Liver (tissue), 9 donors: ENCODE measurements around the gene NAA80. TPM values are rescaled to one million over a fixed set of nuclear protein-coding genes. Genes with fewer than 3 reads are reported as not detected.

Source experiments
- DNase-seq: peaks from one replicate; pipeline ENCODE4 v3.0.0-alpha.2; 2017; ENCODE audit warnings: low spot score
- H3K27ac ChIP-seq, 2 donors: one replicate each; pipeline ENCODE4 v1.7.0; 2013; ENCODE audit warnings: inconsistent platforms in 2 of 2, low read length in 2 of 2, control low read depth in 1 of 2, low read depth in 1 of 2, mild to moderate bottlenecking in 1 of 2
- H3K27me3 ChIP-seq, 4 donors: one replicate each; pipeline versions ENCODE4 v1.6.1 to v1.7.0; 2013; ENCODE audit warnings: low read length in 3 of 4, inconsistent platforms in 1 of 4, mild to moderate bottlenecking in 1 of 4, moderate library complexity in 1 of 4; ENCODE audit not compliant: control insufficient read depth in 4 of 4, insufficient read depth in 4 of 4
- H3K36me3 ChIP-seq, 4 donors: one replicate each; pipeline versions ENCODE4 v1.6.1 to v1.7.0; 2013; ENCODE audit warnings: low read length in 3 of 4, mild to moderate bottlenecking in 3 of 4, low read depth in 1 of 4, moderate library complexity in 1 of 4; ENCODE audit not compliant: control insufficient read depth in 4 of 4, insufficient read depth in 3 of 4
- H3K4me1 ChIP-seq, 4 donors: one replicate each; pipeline versions ENCODE4 v1.6.1 to v1.7.0; 2013; ENCODE audit warnings: low read length in 3 of 4, mild to moderate bottlenecking in 3 of 4, moderate library complexity in 1 of 4; ENCODE audit not compliant: control insufficient read depth in 4 of 4, insufficient read depth in 4 of 4
- H3K4me3 ChIP-seq, 3 donors: one replicate each; pipeline versions ENCODE4 v1.6.1 to v1.7.0; 2013; ENCODE audit warnings: low read length in 3 of 3, control low read depth in 1 of 3, low read depth in 1 of 3, mild to moderate bottlenecking in 1 of 3
- H3K9ac ChIP-seq, 2 donors: one replicate each; pipeline ENCODE4 v1.7.0; 2013; ENCODE audit warnings: low read length in 2 of 2, mild to moderate bottlenecking in 2 of 2, moderate library complexity in 2 of 2, control low read depth in 1 of 2, low read depth in 1 of 2
- H3K9me3 ChIP-seq, 4 donors: one replicate each; pipeline versions ENCODE4 v1.6.1 to v1.7.0; 2013; ENCODE audit warnings: low read length in 3 of 4; ENCODE audit not compliant: control insufficient read depth in 4 of 4
- FOXA1 ChIP-seq: IDR thresholded peaks from 2 replicates; pipeline ENCODE4 v1.6.1; 2016; ENCODE audit warnings: antibody characterized with exemption
- FOXA2 ChIP-seq: IDR thresholded peaks from 2 replicates; pipeline ENCODE4 v1.6.1; 2016; ENCODE audit warnings: antibody characterized with exemption
- JUND ChIP-seq, 2 donors: IDR thresholded peaks; 2 replicates each; pipeline ENCODE4 v1.6.1; 2016; ENCODE audit warnings: antibody characterized with exemption in 2 of 2
- RAD21 ChIP-seq, 2 donors: IDR thresholded peaks; 2 replicates each; pipeline ENCODE4 v1.6.1; 2016; ENCODE audit warnings: antibody characterized with exemption in 2 of 2, mild to moderate bottlenecking in 2 of 2
- RXRA ChIP-seq, 2 donors: IDR thresholded peaks; 2 replicates each; pipeline ENCODE4 v1.6.1; 2017 to 2018; ENCODE audit warnings: antibody characterized with exemption in 2 of 2, mild to moderate bottlenecking in 1 of 2
- YY1 ChIP-seq: IDR thresholded peaks from 2 replicates; pipeline ENCODE4 v1.6.1; 2016; ENCODE audit warnings: antibody characterized with exemption, mild to moderate bottlenecking
- WGBS: extraction: QIAGEN DNeasy Blood & Tissue Kit; methylation state at CpG from one replicate; pipeline ENCODE4 v1.1.7; 2013; 5-methylcytosine and 5-hydroxymethylcytosine counted together
- polyA plus RNA-seq, 2 donors: library from polyadenylated mRNA; stranded (reverse) in 1 of 2; unstranded in 1 of 2; fragments of 200-250 nt in 1 of 2; fragments of >200 nt in 1 of 2; fragmentation: Nextera tagmentation in 1 of 2; extraction: Ambion mirVana in 1 of 2; gene quantifications; one replicate each; pipeline versions ENCODE4 v1.2.1 to v1.2.3, GENCODE V29; 2013 to 2015
- total RNA-seq, 2 donors: library from RNA; depleted of rRNA; stranded (reverse); fragments of >200 nt; gene quantifications; one replicate each; pipeline ENCODE4 v1.2.3, GENCODE V29; 2014
- TF ChIP-seq, protein P1 (sequence below): IDR thresholded peaks from 2 replicates; pipeline ENCODE4 v1.6.1; 2016; ENCODE audit warnings: antibody characterized with exemption
- TF ChIP-seq, protein P2 (sequence below): IDR thresholded peaks from 2 replicates; pipeline ENCODE4 v1.6.1; 2016; ENCODE audit warnings: antibody characterized with exemption, mild to moderate bottlenecking
- TF ChIP-seq, protein P3 (sequence below): fragments of 150-350 bp; IDR thresholded peaks from 2 replicates; pipeline ENCODE4 v1.5.1; 2017; ENCODE audit warnings: improper control_type of control experiment, low read depth, low read length; ENCODE audit not compliant: missing input control
- TF ChIP-seq, protein P4 (sequence below): IDR thresholded peaks from 2 replicates; pipeline ENCODE4 v1.6.1; 2016; ENCODE audit warnings: antibody characterized with exemption
- donor health status: healthy.
- donor health status: healthy.
- donor health status: healthy.
- donor health status: healthy.
- donor health status: healthy.

Gene NAA80
- total and polyA plus RNA-seq, 4 donors: 1.6 to 5.5 (median 2.0) TPM

DNA sequence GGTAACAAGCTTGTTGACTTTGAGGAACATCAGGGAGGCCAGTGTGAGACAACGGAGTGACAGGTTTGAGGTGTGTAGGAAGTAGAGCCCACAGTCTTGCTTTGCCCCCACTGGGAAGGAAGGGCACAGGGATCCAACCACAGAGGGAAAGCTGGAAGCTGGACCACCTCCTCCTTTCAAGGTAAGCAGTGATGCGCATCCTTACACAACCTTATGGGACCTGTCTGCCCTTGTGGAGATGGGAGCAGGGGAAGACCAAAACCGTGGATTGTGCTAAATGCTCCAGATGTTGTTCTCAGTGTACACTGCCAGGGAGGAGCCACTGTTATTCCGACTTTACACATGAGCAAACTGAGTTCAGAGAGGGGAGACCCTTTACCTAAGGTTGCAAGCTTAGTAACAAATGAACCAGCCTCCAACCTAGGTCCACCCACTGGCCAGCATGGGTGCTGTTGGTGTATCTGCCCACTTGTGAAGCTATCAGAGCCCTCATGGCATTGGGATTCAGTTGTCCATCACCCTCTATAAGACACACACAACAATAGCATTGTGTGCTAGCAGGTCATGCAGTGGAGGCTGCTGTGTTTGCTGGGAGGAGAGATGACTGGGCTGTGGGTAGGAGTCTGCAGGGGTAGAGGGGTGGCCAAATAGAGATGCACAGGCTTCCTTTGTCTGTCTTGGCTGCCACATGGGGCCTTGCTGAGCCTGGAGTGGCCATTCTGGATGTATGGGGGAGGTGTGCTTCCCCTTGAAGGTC is 20.9 kb downstream of the NAA80 start:
- no peak overlapping the region for H3K9ac ChIP-seq
- H3K9me3 ChIP-seq: no peaks in the 10 kb centered on the region
- 86% methylated on average over 4 of the region's 4 CpGs for WGBS
- no peak overlapping the region for H3K4me3 ChIP-seq
- H3K27me3 ChIP-seq: peaks cover 0 to 2% (median 0%) of the 10 kb centered on the region in 4 donors
- no peak for TF ChIP-seq FOXA1
- TF ChIP-seq RXRA (IDR thresholded peaks at IDR 0.05): no peak
- no peak for TF ChIP-seq YY1
- TF ChIP-seq, protein P1, sequence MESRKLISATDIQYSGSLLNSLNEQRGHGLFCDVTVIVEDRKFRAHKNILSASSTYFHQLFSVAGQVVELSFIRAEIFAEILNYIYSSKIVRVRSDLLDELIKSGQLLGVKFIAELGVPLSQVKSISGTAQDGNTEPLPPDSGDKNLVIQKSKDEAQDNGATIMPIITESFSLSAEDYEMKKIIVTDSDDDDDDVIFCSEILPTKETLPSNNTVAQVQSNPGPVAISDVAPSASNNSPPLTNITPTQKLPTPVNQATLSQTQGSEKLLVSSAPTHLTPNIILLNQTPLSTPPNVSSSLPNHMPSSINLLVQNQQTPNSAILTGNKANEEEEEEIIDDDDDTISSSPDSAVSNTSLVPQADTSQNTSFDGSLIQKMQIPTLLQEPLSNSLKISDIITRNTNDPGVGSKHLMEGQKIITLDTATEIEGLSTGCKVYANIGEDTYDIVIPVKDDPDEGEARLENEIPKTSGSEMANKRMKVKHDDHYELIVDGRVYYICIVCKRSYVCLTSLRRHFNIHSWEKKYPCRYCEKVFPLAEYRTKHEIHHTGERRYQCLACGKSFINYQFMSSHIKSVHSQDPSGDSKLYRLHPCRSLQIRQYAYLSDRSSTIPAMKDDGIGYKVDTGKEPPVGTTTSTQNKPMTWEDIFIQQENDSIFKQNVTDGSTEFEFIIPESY: no peak
- TF ChIP-seq FOXA2: no peak
- TF ChIP-seq, protein P2, sequence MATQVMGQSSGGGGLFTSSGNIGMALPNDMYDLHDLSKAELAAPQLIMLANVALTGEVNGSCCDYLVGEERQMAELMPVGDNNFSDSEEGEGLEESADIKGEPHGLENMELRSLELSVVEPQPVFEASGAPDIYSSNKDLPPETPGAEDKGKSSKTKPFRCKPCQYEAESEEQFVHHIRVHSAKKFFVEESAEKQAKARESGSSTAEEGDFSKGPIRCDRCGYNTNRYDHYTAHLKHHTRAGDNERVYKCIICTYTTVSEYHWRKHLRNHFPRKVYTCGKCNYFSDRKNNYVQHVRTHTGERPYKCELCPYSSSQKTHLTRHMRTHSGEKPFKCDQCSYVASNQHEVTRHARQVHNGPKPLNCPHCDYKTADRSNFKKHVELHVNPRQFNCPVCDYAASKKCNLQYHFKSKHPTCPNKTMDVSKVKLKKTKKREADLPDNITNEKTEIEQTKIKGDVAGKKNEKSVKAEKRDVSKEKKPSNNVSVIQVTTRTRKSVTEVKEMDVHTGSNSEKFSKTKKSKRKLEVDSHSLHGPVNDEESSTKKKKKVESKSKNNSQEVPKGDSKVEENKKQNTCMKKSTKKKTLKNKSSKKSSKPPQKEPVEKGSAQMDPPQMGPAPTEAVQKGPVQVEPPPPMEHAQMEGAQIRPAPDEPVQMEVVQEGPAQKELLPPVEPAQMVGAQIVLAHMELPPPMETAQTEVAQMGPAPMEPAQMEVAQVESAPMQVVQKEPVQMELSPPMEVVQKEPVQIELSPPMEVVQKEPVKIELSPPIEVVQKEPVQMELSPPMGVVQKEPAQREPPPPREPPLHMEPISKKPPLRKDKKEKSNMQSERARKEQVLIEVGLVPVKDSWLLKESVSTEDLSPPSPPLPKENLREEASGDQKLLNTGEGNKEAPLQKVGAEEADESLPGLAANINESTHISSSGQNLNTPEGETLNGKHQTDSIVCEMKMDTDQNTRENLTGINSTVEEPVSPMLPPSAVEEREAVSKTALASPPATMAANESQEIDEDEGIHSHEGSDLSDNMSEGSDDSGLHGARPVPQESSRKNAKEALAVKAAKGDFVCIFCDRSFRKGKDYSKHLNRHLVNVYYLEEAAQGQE: no peak
- no peak for DNase-seq
- no peaks in the 10 kb centered on the region for H3K36me3 ChIP-seq
- H3K27ac ChIP-seq: no peak overlapping the region
- peaks cover 2 to 30% (median 10%) of the 10 kb centered on the region in 4 donors for H3K4me1 ChIP-seq

DNA sequence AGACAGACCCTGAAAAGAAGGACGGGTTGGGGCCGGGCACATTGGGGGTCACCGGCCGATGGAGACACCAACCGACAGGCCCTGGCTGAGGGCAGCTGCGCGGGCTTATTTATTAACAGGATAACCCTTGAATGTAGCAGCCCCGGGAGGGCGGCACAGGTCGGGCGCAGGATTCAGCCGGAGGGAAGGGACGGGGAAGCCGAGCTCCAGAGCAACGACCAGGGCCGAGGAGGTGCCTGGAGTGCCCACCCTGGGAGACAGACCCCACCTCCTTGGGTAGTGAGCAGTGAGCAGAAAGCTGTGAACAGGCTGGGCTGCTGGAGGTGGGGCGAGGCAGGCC is 22.5 kb downstream of the NAA80 start:
- TF ChIP-seq, protein P3, sequence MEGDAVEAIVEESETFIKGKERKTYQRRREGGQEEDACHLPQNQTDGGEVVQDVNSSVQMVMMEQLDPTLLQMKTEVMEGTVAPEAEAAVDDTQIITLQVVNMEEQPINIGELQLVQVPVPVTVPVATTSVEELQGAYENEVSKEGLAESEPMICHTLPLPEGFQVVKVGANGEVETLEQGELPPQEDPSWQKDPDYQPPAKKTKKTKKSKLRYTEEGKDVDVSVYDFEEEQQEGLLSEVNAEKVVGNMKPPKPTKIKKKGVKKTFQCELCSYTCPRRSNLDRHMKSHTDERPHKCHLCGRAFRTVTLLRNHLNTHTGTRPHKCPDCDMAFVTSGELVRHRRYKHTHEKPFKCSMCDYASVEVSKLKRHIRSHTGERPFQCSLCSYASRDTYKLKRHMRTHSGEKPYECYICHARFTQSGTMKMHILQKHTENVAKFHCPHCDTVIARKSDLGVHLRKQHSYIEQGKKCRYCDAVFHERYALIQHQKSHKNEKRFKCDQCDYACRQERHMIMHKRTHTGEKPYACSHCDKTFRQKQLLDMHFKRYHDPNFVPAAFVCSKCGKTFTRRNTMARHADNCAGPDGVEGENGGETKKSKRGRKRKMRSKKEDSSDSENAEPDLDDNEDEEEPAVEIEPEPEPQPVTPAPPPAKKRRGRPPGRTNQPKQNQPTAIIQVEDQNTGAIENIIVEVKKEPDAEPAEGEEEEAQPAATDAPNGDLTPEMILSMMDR: no peak
- TF ChIP-seq JUND (IDR thresholded peaks at IDR 0.05) (no peak), RAD21 (IDR thresholded peaks at IDR 0.05) (no peak)
- TF ChIP-seq, protein P2: no peak
- TF ChIP-seq, protein P4, sequence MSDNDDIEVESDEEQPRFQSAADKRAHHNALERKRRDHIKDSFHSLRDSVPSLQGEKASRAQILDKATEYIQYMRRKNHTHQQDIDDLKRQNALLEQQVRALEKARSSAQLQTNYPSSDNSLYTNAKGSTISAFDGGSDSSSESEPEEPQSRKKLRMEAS: no peak
- Histone ChIP-seq H3K9ac (no peak overlapping the region), H3K27ac (no peak overlapping the region), H3K4me3 (no peak overlapping the region), H3K9me3 (no peaks in the 10 kb centered on the region), H3K36me3 (no peaks in the 10 kb centered on the region), H3K4me1 (peaks cover 3 to 35% (median 15%) of the 10 kb centered on the region in 4 donors), H3K27me3 (peaks cover 0 to 2% (median 0%) of the 10 kb centered on the region in 4 donors)
- no peak for DNase-seq
- WGBS: 44% methylated on average over 17 of the region's 17 CpGs
